ENCODE measurements around the gene ENSA.
"Not testable (repeated sequence)": the region's sequence is repeated elsewhere in the genome, so short reads cannot be mapped to it uniquely, and the experiment has no call there.

The ENSA gene

GRCh38 chr1:150621497-150622302 lies 7.7 kb downstream of the ENSA start:
- DNase-seq (peak; percentile 49), ATAC-seq (no peak)

DNA sequence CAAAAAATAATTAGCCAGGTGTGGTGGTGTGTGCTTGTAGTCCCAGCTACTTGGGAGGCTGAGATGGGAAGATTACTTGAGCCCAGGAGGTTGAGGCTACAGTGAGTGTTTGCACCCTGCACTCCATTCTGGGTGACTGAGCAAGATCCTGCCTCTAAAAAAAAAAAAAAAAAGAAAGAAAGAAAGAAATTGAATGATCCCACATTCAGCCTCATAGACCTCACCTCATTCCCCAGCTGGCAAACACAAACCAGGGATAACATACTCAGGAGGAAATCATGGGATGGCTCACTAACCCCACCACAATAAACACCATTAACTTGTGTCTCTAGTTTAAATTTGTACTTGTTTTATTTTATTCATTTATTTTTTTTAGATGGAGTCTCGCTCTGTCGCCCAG lies 8.5 kb downstream of the ENSA start:
- DNase-seq: no peak
- ATAC-seq: no peak

GRCh38 chr1:150619576-150620509 lies 9.6 kb downstream of the ENSA start:
- no peak for DNase-seq
- ATAC-seq: peak; percentile 33

DNA sequence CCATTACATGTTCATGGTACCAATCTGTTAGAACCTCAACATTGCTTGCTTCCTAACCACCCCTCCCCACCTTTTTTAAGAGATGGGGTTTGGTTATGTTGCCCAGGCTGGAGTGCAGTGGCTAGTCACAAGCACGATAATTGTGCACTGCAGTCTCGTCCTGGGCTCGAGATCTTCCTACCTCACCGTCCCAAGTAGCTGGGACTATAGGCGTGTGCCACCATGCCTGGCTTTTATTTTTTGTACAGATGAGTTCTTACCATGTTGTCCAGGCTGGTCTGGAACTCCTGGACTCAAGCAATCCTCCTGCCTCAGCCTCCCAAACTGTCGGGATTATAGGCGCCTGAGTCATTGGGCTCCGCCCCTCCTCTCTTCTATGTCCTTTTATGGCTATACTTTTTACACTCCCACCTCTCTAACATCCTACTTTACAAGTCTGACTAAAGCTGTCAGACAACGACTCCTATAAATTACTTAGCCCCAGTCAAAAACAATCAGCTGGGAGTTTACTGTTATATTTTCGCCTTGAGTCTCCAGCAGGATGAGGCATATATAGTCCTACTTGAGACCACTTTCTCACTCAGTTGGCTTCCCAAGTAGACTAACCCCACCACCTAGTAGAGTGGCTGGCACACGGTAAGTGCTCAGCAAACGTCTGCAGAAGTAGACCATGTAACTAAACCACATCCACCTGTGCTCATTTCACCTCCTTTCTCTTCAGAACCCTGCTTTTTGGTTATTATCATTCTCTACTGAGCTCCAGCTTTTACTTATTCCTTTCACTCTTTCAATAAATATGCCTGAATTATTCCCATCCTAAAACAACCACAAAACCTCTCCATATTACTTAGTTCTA lies 13.8 kb downstream of the ENSA start:
- ATAC-seq (no peak), DNase-seq (peak; percentile 42)

GRCh38 chr1:150613061-150613920 lies 16.1 kb downstream of the ENSA start:
- DNase-seq (peak; percentile 56), ATAC-seq (peak; percentile 70)

DNA sequence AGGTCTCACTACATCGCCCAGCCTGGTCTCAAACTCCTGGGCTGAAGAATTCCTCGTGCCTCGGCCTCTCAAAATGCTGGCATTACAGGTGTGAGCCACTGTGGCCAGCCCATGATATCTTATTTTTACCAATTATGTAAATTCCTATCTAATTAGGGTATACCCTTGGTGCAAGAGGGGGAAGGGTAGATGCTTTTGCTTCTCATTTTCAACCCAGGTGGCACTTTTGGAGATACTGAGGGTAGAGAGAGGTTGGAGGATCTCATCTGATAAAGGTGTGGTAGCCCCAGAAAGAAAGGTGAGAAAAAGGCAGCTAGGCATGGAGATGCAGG lies 17.4 kb downstream of the ENSA start:
- ATAC-seq (no peak), DNase-seq (no peak)

GRCh38 chr1:150610576-150610975 lies 18.8 kb downstream of the ENSA start:
- DNase-seq: no peak
- ATAC-seq: no peak

DNA sequence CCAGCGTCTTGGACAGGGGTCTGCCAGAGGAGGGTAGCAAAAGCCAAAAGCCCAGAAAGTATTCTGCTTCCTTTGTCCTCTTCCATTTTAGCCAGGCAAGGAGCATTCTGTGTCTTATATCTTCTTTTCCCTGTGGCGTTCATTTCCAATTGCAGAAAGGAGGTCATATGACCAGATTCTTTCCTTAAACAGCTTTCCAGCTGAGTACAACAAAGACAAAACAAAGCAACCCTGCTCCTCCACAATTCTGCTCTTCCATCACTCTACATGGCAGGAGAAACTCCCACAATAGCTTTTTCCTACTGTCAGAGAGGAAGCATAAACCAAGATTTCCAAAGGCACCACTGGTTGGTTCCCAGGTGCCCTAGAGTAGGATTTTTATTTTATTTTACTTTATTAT lies 19.7 kb downstream of the ENSA start:
- no peak for DNase-seq

DNA sequence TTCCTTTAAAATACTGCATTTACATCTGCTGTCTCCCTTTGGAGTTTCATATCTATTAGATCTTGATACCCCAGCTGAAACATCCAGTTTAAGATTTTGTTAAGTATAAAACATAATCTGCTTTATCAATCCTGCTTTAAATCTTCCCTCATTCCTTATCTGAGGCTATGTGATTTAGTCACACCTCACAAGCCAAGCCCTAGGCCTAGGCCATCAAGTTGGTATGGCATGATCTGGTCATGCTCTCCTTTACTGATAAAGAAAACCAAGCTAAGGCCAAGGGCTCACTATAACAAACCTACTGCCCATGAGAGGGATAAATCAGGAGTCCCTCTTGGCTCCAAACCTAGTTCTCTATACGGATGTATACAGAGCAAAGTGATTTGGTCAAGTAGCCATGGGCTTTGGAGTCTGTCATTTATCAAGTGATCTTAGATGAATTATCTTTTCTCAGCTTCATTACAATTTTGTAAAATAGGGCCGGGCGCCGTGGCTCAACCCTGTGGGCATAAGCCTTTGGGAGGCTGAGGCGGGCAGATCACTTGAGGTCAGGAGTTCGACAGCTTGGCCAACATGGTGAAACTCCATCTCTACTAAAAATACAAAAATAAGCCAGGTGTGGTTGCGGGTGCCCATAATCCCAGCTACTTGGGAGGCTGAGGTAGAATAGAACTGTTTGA lies 22.8 kb downstream of the ENSA start:
- no peak for ATAC-seq
- no peak for DNase-seq

More for the DNA sequence above, 19.7 kb downstream of the ENSA start:
- no peak for ATAC-seq

- ATAC-seq, DNase-seq: not testable (repeated sequence)
Observed at GRCh38 chr1:150605451-150605731, 24.0 kb downstream of the ENSA start.

- DNase-seq (no peak), ATAC-seq (no peak)
Observed at GRCh38 chr1:150604226-150604588, 25.2 kb downstream of the ENSA start.

DNA sequence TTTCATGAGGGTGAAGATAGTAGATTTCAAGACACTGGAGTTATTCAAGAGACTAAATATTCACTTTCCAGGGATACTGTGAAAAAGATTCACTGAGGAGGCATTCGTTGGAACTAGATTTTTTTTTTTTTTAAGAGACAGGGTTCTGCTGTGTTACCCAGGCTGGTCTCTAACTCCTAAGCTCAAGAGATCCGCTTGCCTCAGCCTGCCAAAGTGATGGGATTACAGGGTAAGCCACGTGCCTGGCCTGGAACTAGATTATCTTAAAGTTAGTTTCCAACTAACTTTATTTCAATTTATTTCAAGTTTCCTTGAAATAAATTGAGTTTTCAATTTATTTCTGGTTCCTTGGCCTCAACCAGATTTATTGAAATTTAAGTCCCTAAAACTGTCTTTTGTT lies 25.7 kb downstream of the ENSA start:
- ATAC-seq: no peak
- DNase-seq: no peak

DNA sequence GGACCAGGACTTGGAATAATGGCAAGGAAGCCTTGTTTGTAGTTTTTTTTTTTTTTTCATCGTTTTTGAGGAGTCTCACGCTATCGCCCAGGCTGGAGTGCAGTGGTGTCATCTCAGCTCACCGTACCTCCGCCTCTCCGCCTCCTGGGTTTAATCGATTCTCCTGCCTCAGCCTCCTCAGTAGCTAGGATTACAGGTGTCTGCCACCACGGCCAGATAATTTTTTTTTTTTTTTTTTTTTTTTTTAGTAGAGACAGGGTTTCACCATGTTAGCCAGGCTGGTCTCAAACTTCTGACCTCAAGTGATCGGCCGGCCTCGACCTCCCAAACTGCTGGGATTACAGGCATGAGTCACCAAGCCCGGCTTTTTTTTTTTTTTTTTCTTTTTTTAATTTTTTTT lies 27.0 kb downstream of the ENSA start:
- DNase-seq, ATAC-seq: not testable (repeated sequence)

- no peak for ATAC-seq
- DNase-seq: no peak
Observed at GRCh38 chr1:150601540-150601939, 27.9 kb downstream of the ENSA start.

DNA sequence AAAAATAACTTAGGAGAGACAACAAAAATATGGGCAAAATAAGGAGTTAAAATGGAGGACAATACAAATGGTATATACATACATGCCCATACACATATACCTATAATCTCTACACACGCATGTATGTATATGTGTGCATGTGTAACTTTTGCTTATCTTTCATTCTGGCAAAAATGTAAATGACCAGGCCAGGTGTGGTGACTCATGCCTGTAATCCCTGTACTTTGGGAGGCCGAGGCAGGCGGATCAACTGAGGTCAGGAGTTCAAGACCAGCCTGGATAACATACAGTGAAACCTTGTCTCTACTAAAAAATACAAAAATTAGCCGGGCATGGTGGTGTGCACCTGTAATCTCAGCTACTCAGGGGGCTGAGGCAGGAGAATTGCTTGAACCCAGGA lies 31.1 kb downstream of the ENSA start:
- ATAC-seq, DNase-seq: not testable (repeated sequence)

DNA sequence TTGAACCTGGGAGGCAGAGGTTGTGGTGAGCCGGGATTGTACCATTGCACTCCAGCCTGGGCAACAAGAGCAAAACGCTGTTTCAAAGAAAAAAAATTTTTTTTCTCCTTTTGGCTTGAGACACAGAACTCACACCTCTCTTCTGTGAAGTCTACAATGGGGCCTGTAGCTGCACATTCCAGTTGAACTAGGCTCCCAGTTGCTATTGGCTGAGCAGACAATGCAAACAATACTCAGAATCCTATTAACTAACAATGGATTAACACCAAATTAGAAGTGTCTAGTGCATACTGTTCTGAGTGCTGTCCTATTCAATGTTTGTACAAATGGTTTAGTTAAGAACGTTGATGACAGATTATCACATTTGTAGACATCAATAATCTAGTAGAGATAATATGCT lies 32.4 kb downstream of the ENSA start:
- ATAC-seq (no peak), DNase-seq (no peak)

DNA sequence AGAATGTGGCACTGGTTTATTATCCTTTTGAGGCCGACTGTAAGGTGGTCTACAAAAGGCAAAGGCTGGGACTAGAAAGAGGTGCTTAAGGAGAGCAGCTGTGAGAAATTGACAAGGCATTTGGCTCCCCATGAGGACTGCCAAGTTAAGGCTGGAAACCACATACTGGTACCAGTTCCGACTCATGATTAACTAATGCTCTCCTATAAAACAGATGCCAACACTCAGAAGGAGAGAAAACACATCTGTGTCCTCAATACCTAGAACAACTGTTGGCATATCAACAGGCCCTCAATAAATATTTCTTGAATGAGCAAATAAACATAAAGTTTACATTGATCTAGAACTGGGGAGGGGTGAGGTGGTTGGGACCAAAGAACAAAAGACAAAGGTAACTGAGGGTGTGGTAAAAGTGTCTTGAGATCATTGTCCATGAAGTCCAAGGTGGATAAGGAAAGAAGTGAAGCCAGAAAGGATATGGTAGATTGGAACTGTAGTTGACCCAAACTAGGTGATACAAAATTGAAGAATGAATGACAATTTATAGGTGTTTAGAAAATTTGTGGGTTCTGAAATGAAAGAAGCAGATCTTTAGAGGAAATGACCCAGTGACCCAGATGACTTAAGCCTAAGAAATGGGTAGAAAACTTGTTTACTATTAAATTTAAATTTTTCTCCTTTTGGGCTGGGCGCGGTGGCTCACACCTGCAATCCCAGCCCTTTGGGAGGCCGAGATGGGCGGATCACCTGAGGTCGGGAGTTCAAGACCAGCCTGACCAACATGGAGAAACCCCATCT lies 33.1 kb downstream of the ENSA start:
- DNase-seq (no peak), ATAC-seq (no peak)

- ATAC-seq (no peak), DNase-seq (no peak)
Observed at GRCh38 chr1:150582371-150582770, 47.0 kb downstream of the ENSA start.

DNA sequence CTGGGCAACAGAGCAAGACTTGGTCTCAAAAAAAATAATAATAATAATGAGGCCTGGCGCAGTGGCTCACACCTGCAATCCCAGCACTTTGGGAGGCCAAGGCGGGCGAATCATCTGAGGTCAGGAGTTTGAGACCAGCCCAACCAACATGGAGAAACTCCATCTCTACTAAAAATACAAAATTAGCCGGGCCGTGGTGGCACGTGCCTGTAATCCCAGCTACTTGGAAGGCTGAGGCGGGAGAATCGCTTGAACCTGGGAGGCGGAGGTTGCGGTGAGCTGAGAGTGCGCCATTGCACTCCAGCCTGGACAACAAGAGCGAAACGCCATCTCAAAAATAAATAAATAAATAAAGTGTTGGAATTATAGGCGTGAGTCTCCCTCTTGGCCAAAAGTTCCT lies 47.5 kb downstream of the ENSA start:
- not testable (repeated sequence) for ATAC-seq, DNase-seq

GRCh38 chr1:150581437-150581836 lies 48.0 kb downstream of the ENSA start:
- not testable (repeated sequence) for ATAC-seq, DNase-seq
